PFSK-1 (cell line): ENCODE results near the gene GAGE10.

Experiments
- POLR2AphosphoS5 ChIP-seq: IDR thresholded peaks from 2 replicates; pipeline ENCODE4 v1.6.1; 2012; ENCODE audit warnings: low read depth, mild to moderate bottlenecking, control low read depth, low read length, moderate library complexity
- SIN3A ChIP-seq: IDR thresholded peaks from 2 replicates; pipeline ENCODE4 v1.6.1; 2012; ENCODE audit warnings: mild to moderate bottlenecking, low read length, moderate library complexity, borderline replicate concordance; ENCODE audit not compliant: insufficient read depth
- TAF1 ChIP-seq: IDR thresholded peaks from 2 replicates; pipeline ENCODE4 v1.6.1; 2012; ENCODE audit warnings: low read length, control low read depth, borderline replicate concordance; ENCODE audit not compliant: insufficient read depth

DNA sequence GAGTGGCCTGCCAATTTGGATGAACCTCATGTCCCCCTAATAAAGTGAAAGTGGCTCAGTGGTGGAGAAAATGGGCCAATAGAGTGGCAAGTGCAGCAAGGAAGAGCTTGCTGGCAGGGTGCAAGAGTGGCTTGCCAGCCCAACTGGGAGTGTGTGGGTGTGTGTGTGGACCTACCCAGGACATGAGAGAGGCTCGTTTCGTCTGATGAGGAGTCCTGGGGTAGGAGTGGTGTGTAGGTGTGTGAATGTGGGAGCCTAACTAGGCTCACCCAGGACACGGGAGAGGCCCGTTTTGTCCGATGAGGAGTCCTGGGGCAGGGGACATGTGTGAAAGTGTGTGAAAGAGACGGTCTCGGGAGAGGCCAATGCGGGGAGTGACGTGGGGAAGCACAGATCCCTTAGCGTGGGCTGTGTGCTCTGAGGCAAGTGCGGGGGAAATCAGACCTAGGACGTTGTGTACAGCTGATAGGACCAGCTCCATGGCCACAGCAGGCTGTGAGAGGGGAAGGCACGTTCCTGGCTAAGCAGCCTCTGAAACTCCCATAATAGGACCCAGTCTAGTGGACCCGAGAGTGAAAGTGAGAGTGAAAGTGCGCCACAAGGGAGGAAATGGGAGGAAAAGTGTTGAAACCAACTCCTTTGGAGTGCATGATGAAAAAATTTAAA, 5.3 kb downstream of the GAGE10 start:
- TF ChIP-seq TAF1 (no peak), SIN3A (no peak), POLR2AphosphoS5 (no peak)
